ENCODE data around the gene KIF5C.

Gene KIF5C

GRCh38 chr2:148924514-148925178 is 49.6 kb downstream of the KIF5C start:
- no peak for DNase-seq (ENCODE audit: low read depth in 2 of 2)

- peak; percentile 17 to 19 for DNase-seq (ENCODE audit: low read depth in 2 of 2)
These were observed 51.4 kb downstream of the KIF5C start for GRCh38 chr2:148926291-148926961.

GRCh38 chr2:148926981-148927401 is 52.0 kb downstream of the KIF5C start:
- DNase-seq (ENCODE audit: low read depth in 2 of 2): peak; percentile 9 to 17

GRCh38 chr2:148928395-148928794 is 53.4 kb downstream of the KIF5C start:
- DNase-seq (ENCODE audit: low read depth in 2 of 2): no peak

- DNase-seq (ENCODE audit: low read depth in 2 of 2): no peak
These were observed 55.2 kb downstream of the KIF5C start for GRCh38 chr2:148930046-148930775.

GRCh38 chr2:148932536-148932935 is 57.5 kb downstream of the KIF5C start:
- no peak for DNase-seq (ENCODE audit: low read depth in 2 of 2)

- no peak for DNase-seq (ENCODE audit: low read depth in 2 of 2)
These were observed 58.4 kb downstream of the KIF5C start for GRCh38 chr2:148933456-148933855.

- no peak for DNase-seq (ENCODE audit: low read depth in 2 of 2)
These were observed 60.8 kb downstream of the KIF5C start for GRCh38 chr2:148935791-148936190.

GRCh38 chr2:148936857-148937450 is 61.9 kb downstream of the KIF5C start:
- DNase-seq (ENCODE audit: low read depth in 2 of 2): no peak

GRCh38 chr2:148939271-148939670 is 64.2 kb downstream of the KIF5C start:
- DNase-seq (ENCODE audit: low read depth in 2 of 2): no peak

- no peak for DNase-seq (ENCODE audit: low read depth in 2 of 2)
These were observed 68.1 kb downstream of the KIF5C start for GRCh38 chr2:148943097-148943496.

GRCh38 chr2:148944536-148944935 is 69.5 kb downstream of the KIF5C start:
- DNase-seq (ENCODE audit: low read depth in 2 of 2): no peak

- no peak for DNase-seq (ENCODE audit: low read depth in 2 of 2)
These were observed 72.3 kb downstream of the KIF5C start for GRCh38 chr2:148947299-148947698.

GRCh38 chr2:148948868-148949267 is 73.8 kb downstream of the KIF5C start:
- no peak for DNase-seq (ENCODE audit: low read depth in 2 of 2)

- DNase-seq (ENCODE audit: low read depth in 2 of 2): no peak
These were observed 74.3 kb downstream of the KIF5C start for GRCh38 chr2:148949348-148949747.

GRCh38 chr2:148952621-148953020 is 77.6 kb downstream of the KIF5C start:
- DNase-seq (ENCODE audit: low read depth in 2 of 2): no peak

GRCh38 chr2:148953426-148953825 is 78.4 kb downstream of the KIF5C start:
- DNase-seq (ENCODE audit: low read depth in 2 of 2): no peak

GRCh38 chr2:148954536-148954935 is 79.5 kb downstream of the KIF5C start:
- DNase-seq (ENCODE audit: low read depth in 2 of 2): no peak

GRCh38 chr2:148955798-148956197 is 80.8 kb downstream of the KIF5C start:
- no peak for DNase-seq (ENCODE audit: low read depth in 2 of 2)

GRCh38 chr2:148957023-148957422 is 82.0 kb downstream of the KIF5C start:
- no peak for DNase-seq (ENCODE audit: low read depth in 2 of 2)

GRCh38 chr2:148959745-148960144 is 84.7 kb downstream of the KIF5C start:
- no peak for DNase-seq (ENCODE audit: low read depth in 2 of 2)

GRCh38 chr2:148960483-148960882 is 85.5 kb downstream of the KIF5C start:
- DNase-seq (ENCODE audit: low read depth in 2 of 2): no peak

Data from stimulated activated CD4-positive, alpha-beta T cell treated with anti-CD3 and anti-CD28 coated beads, Interleukin-4, amount 100 ng/mL, for 48 hours (primary cell).